ENCODE data around the gene ZNF319.
"Not testable (repeated sequence)": the region's sequence is repeated elsewhere in the genome, so short reads cannot be mapped to it uniquely, and the experiment has no call there.

ZNF319 gene

GRCh38 chr16:58020628-58021521 lies 20.4 kb upstream of the ZNF319 start:
- no peak for DNase-seq

GRCh38 chr16:58019866-58020538 lies 19.5 kb upstream of the ZNF319 start:
- DNase-seq = no peak

- DNase-seq = no peak
Measured at GRCh38 chr16:58018803-58019202, 18.3 kb upstream of the ZNF319 start.

- DNase-seq = no peak
Measured at GRCh38 chr16:58016840-58017446, 16.5 kb upstream of the ZNF319 start.

GRCh38 chr16:58013201-58013956 lies 12.9 kb upstream of the ZNF319 start:
- DNase-seq = no peak

GRCh38 chr16:58012481-58012880 lies 12.0 kb upstream of the ZNF319 start:
- DNase-seq = no peak

- no peak for DNase-seq
Measured at GRCh38 chr16:58011652-58012051, 11.2 kb upstream of the ZNF319 start.

- DNase-seq = no peak
Measured at GRCh38 chr16:58010886-58011285, 10.4 kb upstream of the ZNF319 start.

- DNase-seq = no peak
Measured at GRCh38 chr16:58009856-58010416, 9.5 kb upstream of the ZNF319 start.

- not testable (repeated sequence) for DNase-seq
Measured at GRCh38 chr16:58004736-58005135, 4.3 kb upstream of the ZNF319 start.

- DNase-seq = no peak
Measured at GRCh38 chr16:58002936-58003335, 2.5 kb upstream of the ZNF319 start.

GRCh38 chr16:58002416-58002800 lies 1.9 kb upstream of the ZNF319 start:
- no peak for DNase-seq

- DNase-seq = no peak
Measured at GRCh38 chr16:58001781-58002415, 1.4 kb upstream of the ZNF319 start.

- DNase-seq = peak; percentile 86
Measured at GRCh38 chr16:58000706-58001676, 519 bp upstream of the ZNF319 start, which contains the start of gene USB1. Gene USB1, plus strand, starts transcription at chr16:58001407. Its CDS starts 77 bp downstream, at chr16:58001484.

- no peak for DNase-seq
Measured at GRCh38 chr16:57999366-57999970, 1.0 kb downstream of the ZNF319 start.

- no peak for DNase-seq
Measured at GRCh38 chr16:57998992-57999365, 1.5 kb downstream of the ZNF319 start.

GRCh38 chr16:57998486-57998885 lies 2.0 kb downstream of the ZNF319 start:
- DNase-seq = no peak

- DNase-seq = no peak
Measured at GRCh38 chr16:57997528-57998265, 2.8 kb downstream of the ZNF319 start.

GRCh38 chr16:57997176-57997527 lies 3.3 kb downstream of the ZNF319 start:
- DNase-seq = no peak
